DMS53 treated with DMSO at 0.1 percent for 48 hours (cell line): Measurements from ENCODE around the gene KRT2.

ENCODE experiments used
- DNase-seq: peaks from one replicate; lab custom pipeline; 2025; ENCODE audit not compliant: unreplicated experiment; lab: John Stamatoyannopoulos, UW

KRT2 gene

DNA sequence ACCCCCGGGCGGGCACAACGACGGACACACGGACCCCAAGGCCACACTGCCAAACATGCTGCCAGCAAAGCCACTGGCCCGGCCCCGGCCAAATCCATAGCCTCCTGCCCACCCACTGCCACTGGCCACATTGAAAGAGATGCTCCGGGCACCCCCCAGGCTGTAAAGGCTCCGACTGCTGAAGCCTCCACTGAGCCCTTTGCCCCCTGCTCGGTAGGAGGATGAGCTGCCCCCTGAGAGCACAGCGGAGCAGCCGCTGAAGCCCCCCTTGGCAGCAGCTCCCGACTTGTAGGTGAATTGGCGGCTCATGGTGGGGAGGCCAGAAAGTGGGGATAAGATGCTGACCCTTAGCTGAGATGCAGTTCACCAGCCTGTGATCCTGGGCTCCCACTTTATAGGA, 33.8 kb downstream of the KRT2 start, which contains the start of gene KRT73:
Gene KRT73, minus strand, starts transcription at position 344 of the 400 bp plus-strand sequence. Its CDS starts 35 bp downstream, at position 309.
- no peak for DNase-seq

DNA sequence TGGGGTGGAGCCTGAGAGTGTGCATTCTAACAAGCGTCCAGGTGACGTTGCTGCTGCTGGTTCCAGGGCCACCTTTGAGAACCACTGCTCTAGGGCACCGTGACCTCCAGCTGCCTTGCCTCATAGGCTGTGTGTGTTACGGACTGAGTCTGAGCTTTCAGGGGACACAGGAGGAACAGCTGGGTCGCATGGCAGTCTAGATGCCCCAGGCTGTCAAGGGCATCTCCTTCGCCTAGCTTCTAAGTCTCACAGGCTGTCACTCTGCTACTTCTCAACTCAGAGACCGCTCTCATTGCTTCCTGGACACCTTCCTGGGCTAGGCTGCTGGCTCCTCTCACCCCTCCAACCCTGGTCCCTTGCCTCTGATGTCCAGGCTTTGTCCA, 34.6 kb downstream of the KRT2 start:
- no peak for DNase-seq

- no peak for DNase-seq
Observed at GRCh38 chr12:52616680-52617402, 35.2 kb downstream of the KRT2 start.

DNA sequence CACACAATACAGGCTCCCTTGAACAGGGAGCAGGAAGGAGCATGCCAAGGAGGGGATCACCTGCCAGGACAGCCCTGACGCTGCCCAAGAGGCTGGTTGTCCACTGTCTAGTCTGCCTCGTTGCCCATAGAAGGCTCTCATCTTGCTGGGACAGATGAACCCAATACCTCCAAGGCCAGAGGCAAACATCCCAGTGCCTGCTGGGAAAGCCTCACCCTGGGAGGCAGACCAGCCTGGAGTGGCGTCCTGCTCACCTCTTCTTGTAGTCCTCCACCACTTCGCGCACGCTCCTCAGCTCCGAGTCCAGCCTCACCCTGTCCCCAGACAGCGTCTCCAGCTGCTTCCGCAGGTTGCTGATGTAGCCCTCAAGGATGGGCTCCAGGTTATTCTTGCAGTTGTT, 36.1 kb downstream of the KRT2 start:
- DNase-seq: no peak

GRCh38 chr12:52615208-52615868, 36.7 kb downstream of the KRT2 start:
- DNase-seq: no peak

- no peak for DNase-seq
Observed at GRCh38 chr12:52614381-52615207, 37.4 kb downstream of the KRT2 start.

DNA sequence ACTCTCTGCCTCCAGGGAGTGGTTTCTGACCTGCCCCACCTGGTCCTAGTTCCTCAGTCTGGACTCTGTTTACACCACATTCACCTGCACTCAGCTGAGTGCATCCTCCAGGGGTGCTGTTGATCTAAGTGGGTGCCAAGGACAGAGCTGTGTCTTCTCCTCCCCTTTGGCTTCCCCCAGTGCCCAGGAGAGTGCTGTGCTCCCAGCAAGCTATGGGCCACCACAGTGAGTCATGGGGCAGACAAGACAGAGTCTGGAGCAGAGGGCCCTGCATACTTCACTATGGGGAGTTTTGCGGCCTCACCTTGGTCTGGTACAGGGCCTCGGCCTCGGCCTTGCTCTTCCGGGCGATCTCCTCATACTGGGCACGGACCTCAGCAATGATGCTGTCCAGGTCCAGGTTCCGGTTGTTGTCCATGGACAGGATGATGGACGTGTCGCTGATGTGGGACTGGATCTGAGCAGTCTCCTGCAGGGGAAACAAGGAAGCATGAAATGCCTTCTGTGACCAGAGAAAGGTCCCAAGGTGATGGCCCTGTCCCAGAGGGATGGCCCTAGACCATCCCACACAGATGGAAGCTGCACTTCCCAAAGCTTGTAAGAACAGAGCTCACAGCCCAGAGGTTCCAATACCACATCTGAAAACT, 38.5 kb downstream of the KRT2 start:
- DNase-seq: no peak

DNA sequence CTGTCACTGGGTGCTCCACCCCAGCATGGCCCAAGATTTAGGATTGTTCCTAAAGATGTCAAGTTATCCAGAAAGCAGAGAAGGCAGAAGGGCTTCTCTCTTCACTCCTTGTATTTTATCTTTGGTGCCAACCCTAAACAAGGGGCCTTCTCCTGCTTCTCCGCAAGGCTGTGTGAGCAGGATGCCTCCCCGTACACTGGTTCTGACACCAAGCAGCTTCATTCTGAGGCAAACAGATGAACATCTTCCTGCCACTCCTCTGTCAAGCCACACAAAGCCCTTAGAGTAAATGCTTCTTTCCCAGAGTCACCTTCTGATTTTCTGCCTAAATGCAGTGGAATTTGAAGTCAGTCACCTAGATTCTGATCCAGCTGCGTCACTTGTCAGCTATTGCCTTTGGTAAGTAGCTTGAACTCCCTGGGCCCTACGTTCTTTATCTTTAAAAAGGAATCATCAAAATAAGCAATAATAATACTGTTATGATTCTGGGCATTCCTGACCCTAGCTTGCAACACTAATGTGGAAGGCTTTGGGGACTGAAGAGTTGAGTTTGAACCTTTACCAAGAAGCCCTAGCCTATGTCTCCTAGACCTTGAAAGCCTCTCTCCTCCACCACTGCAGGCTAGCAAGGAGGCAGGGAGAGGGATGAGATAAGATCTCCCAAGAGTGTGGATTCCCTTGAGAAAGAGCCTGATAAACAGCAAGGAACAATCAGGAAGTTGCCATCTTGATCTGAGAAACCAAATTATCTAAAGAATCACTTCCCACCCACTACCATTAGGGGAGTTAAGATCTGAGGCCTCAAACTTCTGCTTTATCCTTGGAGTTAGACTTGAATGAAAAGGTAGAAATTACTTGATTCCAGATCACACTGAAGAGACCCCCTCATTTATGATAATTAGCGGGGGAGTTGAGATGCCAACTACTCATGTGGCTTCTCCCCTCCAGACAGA, 39.3 kb downstream of the KRT2 start:
- DNase-seq: no peak

DNA sequence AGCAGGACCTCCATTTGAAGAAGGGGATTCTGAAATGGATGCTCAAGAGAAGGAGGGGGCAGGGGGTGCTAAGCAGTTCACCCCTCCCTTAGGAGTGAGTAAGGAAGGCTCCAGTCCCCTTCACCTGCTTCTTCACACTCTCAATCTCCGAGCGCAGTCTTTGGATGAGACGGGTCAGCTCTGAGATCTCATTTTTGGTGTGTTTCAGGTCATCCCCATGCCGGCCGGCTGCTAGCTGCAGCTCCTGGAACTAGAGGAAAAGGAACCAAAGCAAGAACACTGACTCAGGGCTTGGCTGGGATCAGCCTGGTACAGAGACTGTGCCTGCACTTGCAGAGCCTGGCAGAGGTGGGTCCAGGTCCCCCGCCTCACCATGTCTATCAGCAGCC, 40.9 kb downstream of the KRT2 start:
- DNase-seq: no peak

DNA sequence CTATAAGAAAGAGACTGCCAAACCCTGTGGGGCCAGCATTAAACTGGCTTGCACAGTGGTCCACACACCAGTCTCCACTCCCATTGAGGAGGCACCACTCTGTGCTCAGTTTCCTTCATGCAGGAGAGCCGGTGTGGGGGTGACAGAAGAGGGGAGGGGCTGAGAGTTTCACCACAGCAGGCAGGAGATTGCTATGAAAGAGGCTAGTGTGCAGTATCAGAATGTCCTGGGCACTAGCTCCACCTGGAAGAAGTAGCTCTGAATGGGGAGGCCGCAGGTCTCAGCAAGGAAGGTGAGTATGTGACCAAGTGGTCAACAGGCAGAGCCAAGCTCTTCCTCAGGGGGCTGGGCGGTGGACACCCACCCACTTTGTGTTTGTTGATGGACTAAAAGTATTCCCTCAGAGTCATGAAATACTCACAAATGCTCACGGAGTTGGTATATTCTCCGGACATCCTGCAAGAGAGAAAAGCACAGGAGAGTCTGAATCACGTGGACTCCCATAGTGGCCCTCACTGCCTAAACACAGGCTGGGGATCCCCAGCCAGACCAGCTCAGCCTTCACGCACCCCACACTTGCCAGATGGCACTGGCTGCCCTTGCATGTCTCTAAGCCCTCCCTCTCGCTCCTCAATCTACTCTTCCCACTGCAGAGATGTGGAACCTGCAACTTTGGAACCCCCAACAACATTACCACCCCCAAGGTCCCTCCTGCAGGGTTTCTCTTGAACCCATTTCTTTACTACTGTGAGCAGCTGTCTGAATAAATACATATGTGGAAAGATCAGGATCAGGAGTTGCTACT, 43.0 kb downstream of the KRT2 start:
- DNase-seq: no peak

GRCh38 chr12:52608161-52608560, 43.9 kb downstream of the KRT2 start:
- DNase-seq: no peak

DNA sequence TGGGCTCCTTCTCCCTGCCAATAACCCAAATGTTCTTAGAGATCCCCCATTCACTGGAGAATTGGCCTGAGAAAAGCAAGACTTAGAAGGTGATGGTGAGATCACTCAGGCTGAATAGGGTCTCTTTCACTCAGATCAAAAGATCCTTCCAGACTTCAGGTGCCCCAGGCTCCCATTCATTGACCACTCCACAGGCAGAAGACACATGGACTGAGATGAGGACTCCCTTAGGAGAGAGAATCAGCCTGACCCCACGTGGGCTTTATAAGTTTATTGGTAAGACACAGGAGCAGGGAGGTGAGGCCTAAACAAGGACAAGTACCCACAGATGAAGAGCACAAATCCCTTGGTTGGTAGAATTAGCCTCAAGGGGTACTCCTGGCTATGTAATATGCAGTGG, 44.7 kb downstream of the KRT2 start:
- no peak for DNase-seq

GRCh38 chr12:52606581-52607218, 45.3 kb downstream of the KRT2 start:
- DNase-seq: no peak

GRCh38 chr12:52606096-52606495, 45.9 kb downstream of the KRT2 start:
- no peak for DNase-seq

DNA sequence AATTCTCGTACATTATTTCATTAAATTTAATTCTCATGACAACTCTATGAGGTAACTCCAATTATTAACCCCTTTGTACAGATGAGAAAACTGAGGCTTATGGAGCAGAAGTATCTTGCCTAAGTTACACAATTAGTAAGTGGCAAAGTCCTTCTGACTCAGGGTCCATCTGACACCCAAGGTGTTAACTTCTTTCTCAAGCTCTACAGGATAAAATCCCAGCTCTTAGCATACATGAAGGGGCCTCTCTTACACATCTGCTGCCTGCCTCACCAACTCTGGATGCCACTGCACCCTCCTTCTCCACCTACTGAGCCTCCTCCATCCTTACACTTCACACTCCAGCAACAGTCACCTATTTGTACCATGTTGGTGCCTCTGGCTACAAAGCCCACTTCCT, 46.5 kb downstream of the KRT2 start:
- no peak for DNase-seq

- no peak for DNase-seq
Observed at GRCh38 chr12:52604859-52605258, 47.2 kb downstream of the KRT2 start.

DNA sequence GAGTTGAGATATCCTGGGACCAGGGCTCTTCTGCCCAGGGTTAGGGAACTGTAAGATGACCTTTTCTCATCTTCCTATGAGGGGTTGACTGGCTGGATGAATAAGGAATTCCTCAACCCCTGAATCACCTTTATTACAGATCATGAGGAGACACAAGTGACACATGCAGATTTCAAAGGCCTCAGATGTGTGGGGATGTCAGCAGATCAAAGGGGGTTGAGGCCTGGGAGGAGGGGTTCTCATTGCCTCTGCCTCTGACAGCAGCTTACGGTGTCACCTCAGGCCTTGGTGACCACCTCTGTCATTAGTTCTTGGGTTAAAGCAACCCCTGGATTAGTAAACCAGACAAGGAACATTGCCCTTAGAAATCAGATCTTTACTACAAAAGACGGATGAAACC, 48.7 kb downstream of the KRT2 start:
- DNase-seq: no peak

DNA sequence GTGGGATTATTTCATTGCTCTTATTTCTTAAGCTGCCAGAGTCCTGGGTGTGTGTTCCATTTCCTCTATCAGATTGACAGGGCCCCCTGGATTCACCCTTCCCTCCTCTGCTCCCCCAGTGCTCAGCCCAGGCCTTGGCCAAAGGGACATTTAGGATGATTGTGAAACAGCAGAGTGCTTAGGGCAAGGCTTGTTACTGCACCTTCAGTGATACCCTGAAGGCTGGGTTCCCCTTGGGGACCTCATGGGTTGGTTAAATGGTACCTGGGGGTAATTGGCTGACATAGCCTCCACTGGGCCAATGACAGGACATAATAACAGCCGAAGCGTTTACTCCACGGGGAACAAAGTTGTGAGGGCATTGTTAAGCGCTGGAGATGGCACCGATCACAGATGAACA, 49.5 kb downstream of the KRT2 start:
- DNase-seq: no peak

- no peak for DNase-seq
Observed at GRCh38 chr12:52601671-52602070, 50.3 kb downstream of the KRT2 start.
